GM19455 (cell line): ENCODE measurements around the gene BBS10.
A peak's percentile ranks its signal among the peaks of the same experiment; 100 is the strongest.
"Not testable (repeated sequence)": the region's sequence is repeated elsewhere in the genome, so short reads cannot be mapped to it uniquely, and the experiment has no call there.

Experiments
- ATAC-seq: cut with Tn5 transposase; IDR thresholded peaks from one replicate; pipeline ENCODE4 v1.9.1; 2021; ENCODE audit not compliant: unreplicated experiment

BBS10 gene

GRCh38 chr12:76348079-76348901, at the start of gene BBS10:
TSS of gene BBS10 (minus strand) at chr12:76348415. CDS start at chr12:76348358, 57 bp downstream.
- peak; percentile 97 for ATAC-seq

- ATAC-seq: no peak
Observed at GRCh38 chr12:76391461-76391860, 43.2 kb upstream of the BBS10 start.

DNA sequence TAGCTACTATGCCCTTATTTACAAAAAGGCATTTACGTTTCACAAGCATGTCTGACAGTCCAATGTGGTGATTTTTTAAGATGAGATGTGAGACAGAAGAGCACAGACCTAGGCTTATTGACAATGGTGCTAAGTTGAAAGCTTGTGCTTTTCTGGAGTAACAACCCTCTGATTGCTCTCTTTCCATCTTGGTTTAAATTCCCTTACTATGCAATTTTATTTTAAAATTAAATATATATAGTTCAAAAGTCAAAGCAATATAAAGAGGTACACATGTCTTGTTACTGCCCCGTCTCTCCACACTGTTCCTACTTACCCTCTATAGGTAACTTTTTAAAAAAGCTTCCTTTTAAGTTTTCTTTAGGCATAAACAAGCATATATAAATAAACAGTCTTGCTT, 39.4 kb upstream of the BBS10 start:
- no peak for ATAC-seq

DNA sequence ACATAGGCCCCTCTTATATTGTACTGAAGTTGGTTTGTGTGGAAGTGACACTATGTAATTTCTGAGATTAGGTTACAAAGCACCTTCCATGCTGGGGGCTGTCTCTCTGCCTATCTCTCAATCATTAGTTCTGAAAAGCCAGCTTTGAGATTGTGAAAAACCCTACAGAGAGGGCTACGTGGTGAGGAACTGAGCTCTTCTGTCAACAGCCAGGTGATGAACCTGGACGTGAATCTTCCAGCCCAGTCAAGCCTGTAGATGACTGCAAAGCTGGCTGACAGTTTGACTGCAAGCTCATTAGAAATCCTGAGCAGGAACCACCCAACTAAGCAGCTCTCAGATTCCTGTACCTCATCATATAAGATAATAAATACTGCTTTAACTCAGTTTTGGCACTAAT, 36.3 kb upstream of the BBS10 start:
- ATAC-seq: no peak

DNA sequence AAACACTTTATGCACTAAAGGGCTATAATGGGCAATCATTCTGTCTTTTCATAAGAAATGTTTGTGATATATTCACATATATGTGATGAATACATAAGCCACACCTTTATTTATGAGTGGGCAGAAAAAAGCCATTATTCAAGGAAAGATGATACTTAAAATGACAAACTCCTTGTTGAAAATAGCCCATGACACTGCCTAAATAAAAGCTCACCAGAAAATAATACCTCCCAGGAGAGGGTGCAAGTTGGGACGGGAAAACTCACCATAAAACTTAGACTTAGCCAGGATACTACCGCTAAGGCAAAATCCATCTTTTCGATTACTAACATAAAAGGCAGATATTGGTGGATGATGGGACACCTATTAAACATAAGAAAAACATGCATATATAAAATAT, 35.8 kb upstream of the BBS10 start:
- ATAC-seq: no peak

GRCh38 chr12:76379261-76379660, 31.0 kb upstream of the BBS10 start:
- ATAC-seq: no peak

DNA sequence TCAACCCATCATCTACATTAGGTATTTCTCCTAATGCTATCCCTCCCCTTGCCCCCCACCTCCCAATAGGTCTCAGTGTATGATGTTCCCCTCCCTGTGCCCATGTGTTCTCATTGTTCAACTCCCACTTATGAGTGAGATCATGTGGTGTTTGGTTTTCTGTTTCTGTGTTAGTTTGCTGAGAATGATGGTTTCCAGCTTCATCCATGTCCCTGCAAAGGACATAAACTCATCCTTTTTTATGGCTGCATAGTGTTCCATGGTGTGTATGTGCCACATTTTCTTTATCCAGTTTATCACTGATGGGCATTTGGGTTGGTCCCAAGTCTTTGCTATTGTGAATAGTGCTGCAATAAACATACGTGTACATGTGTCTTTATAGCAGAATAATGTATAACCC, 28.7 kb upstream of the BBS10 start:
- not testable (repeated sequence) for ATAC-seq

DNA sequence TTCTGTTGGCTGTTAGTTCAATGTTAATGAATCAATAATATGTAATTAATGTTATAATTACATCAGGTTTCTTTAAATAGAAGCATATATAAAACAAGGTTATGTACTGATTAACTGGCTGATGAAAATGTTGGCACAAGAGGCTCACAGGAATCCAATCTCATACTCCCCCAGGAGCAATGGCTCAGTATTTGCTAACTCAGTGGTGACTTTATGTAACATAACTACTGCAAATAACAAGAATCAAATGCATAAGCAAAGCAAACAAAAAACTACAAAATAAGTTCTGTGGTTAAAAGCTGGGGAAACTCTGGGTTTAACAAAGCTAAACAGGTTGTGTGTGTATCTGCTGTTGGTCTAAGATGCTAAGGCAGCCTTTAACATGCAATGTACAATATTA, 27.7 kb upstream of the BBS10 start:
- ATAC-seq: no peak

- ATAC-seq: no peak
Observed at GRCh38 chr12:76375470-76375869, 27.3 kb upstream of the BBS10 start.

GRCh38 chr12:76374386-76375020, 26.3 kb upstream of the BBS10 start:
- ATAC-seq: no peak

- no peak for ATAC-seq
Observed at GRCh38 chr12:76368230-76368629, 20.0 kb upstream of the BBS10 start.

DNA sequence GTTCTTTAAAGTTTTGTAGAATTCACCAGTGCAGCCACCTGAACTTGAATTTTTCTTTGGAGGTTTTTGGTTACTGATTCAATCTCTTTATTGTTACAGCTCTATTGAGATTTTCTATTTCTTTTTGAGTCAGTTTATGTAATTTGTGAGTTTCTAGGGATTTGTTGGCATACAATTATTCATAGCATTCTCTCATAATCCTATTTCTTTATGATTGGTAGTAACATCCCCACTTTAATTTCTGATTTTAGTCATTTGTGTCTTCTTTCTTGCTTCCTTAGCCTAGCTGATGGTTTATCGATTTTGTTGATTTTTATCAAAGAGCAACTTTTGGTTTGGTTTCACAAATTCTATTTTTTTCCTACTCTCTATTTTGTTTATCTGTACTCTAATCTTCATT, 17.9 kb upstream of the BBS10 start:
- no peak for ATAC-seq

GRCh38 chr12:76364131-76364530, 15.9 kb upstream of the BBS10 start:
- ATAC-seq: not testable (repeated sequence)

- no peak for ATAC-seq
Observed at GRCh38 chr12:76360316-76360715, 12.1 kb upstream of the BBS10 start.

GRCh38 chr12:76356071-76356470, 7.9 kb upstream of the BBS10 start:
- no peak for ATAC-seq

DNA sequence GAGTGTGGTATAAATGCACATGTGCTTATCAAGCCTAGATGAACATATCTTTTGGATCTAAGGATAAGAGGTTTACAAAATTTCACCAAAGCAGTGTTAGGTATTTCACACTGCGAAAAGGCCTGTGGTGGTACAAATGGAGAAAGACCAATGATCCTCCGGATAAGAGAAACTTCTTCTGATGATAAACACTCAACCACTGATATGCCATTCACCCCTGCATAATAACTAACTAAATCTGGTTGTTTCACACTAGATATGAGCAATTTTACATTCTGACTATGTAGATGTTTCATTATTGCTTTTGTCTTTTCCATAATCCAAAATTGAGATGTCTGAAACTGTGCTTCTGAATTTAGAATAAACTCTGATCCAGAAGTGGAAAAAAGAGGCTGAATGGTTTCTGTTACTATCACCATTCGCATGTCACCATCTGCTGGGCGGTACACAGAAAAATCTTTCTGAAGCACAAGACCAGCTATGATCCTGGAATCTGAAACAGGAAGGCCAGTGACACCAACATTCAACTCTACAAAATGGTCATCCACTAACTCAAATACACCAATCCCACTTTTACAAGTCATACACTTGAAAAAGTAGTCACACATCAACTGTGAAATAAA, 1.3 kb downstream of the BBS10 start:
- ATAC-seq: peak; percentile 30

DNA sequence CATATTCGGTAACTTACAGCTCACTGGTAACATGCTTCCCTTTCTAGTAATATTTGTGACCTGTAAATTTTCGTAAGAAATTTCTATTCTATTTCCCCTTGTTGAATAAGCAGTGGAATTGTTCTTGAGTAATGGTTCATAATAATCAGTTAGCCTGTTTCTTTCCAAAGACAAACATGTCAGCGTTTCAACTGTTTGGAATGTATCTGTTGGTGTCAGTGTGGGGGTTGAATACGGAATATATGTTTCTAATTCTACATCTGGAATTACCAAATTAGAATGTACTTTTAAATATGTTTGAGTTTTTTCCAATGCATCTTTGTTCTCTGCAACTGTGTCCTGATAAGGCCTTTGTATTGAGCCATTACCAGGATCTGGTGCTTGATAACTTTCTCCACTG, 2.0 kb downstream of the BBS10 start:
- ATAC-seq: no peak

- no peak for ATAC-seq
Observed at GRCh38 chr12:76345569-76345968, 2.6 kb downstream of the BBS10 start.

DNA sequence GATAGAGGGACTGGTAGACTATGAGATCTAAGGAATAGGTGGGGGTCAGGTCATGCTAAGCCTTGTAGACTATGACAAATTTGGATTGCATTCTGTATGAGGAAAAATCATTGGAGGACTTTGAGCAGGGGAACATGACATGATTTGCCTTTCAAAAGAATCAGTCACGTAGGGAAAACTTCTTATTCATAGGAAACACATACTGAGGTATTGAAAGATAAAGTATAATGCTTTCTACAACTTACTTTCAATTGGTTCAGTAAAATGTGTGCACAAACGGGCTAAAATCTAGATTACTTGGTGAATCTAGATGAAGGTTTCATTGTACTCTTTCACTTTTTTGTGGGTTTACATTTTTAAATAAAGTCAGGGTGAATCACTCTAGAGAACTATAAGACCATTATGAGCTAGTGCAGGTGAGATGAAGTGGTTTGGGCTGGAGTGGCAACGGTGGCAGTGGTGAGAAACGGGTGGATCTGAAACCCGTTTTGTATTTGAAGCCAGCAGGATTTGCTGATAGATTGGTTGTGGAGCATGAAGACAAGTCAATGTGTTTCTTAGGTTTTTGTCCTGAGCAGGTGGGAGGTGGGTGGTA, 6.7 kb downstream of the BBS10 start:
- no peak for ATAC-seq

GRCh38 chr12:76340680-76341435, 7.4 kb downstream of the BBS10 start:
- no peak for ATAC-seq

DNA sequence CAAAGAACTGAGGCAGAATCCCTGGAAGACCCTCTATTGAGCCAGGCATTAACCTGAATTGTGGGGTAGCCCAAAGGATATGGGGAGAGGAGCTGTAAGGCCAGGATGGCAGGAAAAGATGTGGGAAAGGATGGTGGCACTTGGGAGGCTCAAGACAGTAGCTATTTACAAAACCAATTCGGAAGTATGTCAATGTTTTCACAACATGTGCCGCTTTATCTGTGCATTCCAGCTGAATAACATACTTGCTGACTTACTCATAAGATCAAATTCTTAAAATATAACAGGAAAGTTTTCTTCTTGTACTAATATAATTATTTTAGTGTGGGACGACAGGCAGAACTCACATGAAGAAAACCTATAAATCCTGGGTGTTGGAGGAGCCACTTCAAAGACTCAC, 10.6 kb downstream of the BBS10 start:
- no peak for ATAC-seq
